Esophagus squamous epithelium (tissue), 4 donors: Measurements from ENCODE around the gene KRTAP19-7.

Experiments used
- POLR2A ChIP-seq, 4 donors: fragments of 450-650 bp; IDR thresholded peaks; one replicate each; pipeline ENCODE4 v1.6.1; 2017; ENCODE audit warnings: antibody characterized with exemption in 4 of 4, mild to moderate bottlenecking in 4 of 4, moderate library complexity in 3 of 4
- TF ChIP-seq, protein P1 (sequence below), 6 experiments: fragments of 450-650 bp in 4 of 6; fragments of 200-600 bp in 2 of 6; sonication (generic) in 2 of 6; IDR thresholded peaks; one replicate each; pipeline ENCODE4 v1.5.1; 2016 to 2019; ENCODE audit warnings: antibody characterized with exemption in 6 of 6, mild to moderate bottlenecking in 4 of 6, moderate library complexity in 4 of 6

DNA sequence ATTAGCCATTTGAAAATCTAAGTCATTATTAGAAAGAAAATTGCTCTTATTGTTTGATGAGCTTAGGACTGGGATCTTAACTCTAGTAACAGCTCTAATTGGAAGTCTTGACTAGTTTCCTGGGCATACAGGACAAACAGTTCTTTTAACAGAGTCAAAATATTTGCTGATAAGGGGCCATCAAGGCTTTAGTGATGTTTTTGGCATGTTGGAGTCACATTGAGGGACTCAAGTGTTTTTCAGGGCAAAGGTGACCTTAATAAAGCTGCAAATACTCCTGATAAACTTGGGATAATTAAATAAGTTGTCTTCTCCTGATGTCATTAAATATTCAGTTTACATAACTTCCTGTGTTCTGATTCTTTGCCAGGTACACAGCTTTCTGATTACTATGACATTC is 6.5 kb upstream of the KRTAP19-7 start:
- TF ChIP-seq, protein P1, sequence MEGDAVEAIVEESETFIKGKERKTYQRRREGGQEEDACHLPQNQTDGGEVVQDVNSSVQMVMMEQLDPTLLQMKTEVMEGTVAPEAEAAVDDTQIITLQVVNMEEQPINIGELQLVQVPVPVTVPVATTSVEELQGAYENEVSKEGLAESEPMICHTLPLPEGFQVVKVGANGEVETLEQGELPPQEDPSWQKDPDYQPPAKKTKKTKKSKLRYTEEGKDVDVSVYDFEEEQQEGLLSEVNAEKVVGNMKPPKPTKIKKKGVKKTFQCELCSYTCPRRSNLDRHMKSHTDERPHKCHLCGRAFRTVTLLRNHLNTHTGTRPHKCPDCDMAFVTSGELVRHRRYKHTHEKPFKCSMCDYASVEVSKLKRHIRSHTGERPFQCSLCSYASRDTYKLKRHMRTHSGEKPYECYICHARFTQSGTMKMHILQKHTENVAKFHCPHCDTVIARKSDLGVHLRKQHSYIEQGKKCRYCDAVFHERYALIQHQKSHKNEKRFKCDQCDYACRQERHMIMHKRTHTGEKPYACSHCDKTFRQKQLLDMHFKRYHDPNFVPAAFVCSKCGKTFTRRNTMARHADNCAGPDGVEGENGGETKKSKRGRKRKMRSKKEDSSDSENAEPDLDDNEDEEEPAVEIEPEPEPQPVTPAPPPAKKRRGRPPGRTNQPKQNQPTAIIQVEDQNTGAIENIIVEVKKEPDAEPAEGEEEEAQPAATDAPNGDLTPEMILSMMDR (IDR thresholded peaks at IDR 0.05): no peak
- TF ChIP-seq POLR2A (IDR thresholded peaks at IDR 0.05): no peak
